MM.1S (cell line): Measurements from ENCODE around the gene SMCO1.
A peak's percentile ranks its signal among the peaks of the same experiment; 100 is the strongest.

Experiments
- DNase-seq: peaks from one replicate; pipeline ENCODE4 v3.0.0-alpha.2; 2015
- H2AFZ ChIP-seq: fragments of 300-600 bp; sonication (generic); 2 replicates; pipeline ENCODE4 v1.6.0; 2016; ENCODE audit warnings: antibody characterized with exemption, low read length
- H3F3A ChIP-seq: fragments of 300-600 bp; sonication (generic); 2 replicates; pipeline ENCODE4 v1.6.1; 2016; ENCODE audit warnings: mild to moderate bottlenecking, antibody characterized with exemption, low read length, moderate library complexity, mixed read lengths; ENCODE audit not compliant: insufficient read depth
- H3K27ac ChIP-seq: fragments of 300-600 bp; sonication (generic); 2 replicates; pipeline ENCODE4 v1.5.1; 2016; ENCODE audit warnings: mild to moderate bottlenecking, low read length
- H3K27me3 ChIP-seq: fragments of 300-600 bp; sonication (generic); replicated peaks from 2 replicates; pipeline ENCODE4 v1.6.0; 2016; ENCODE audit warnings: low read length; ENCODE audit not compliant: insufficient read depth
- H3K36me3 ChIP-seq: fragments of 300-600 bp; sonication (generic); replicated peaks from 2 replicates; pipeline ENCODE4 v1.6.1; 2016; ENCODE audit warnings: mild to moderate bottlenecking, low read length, mixed read lengths; ENCODE audit not compliant: insufficient read depth
- H3K4me1 ChIP-seq: fragments of 300-600 bp; sonication (generic); 2 replicates; pipeline ENCODE4 v1.6.1; 2016; ENCODE audit warnings: low read length, mixed read lengths
- H3K4me2 ChIP-seq: fragments of 300-600 bp; sonication (generic); 2 replicates; pipeline ENCODE4 v1.6.0; 2016; ENCODE audit warnings: low read depth, low read length
- H3K4me3 ChIP-seq: fragments of 300-600 bp; sonication (generic); 2 replicates; pipeline ENCODE4 v1.5.1; 2016; ENCODE audit warnings: low read length, mixed read lengths
- H3K79me2 ChIP-seq: fragments of 300-600 bp; sonication (generic); 2 replicates; pipeline ENCODE4 v1.6.1; 2016; ENCODE audit warnings: mixed run types, low read length, mixed read lengths
- H3K9ac ChIP-seq: fragments of 300-600 bp; sonication (generic); 2 replicates; pipeline ENCODE4 v1.6.1; 2016; ENCODE audit warnings: low read length, mixed read lengths
- H3K9me2 ChIP-seq: fragments of 300-600 bp; sonication (generic); replicated peaks from 2 replicates; pipeline ENCODE4 v1.6.1; 2016; ENCODE audit warnings: mild to moderate bottlenecking, low read length, mixed read lengths; ENCODE audit not compliant: insufficient read depth
- H3K9me3 ChIP-seq: fragments of 300-600 bp; sonication (generic); replicated peaks from 2 replicates; pipeline ENCODE4 v1.6.1; 2016; ENCODE audit warnings: mild to moderate bottlenecking, low read length, mixed read lengths; ENCODE audit not compliant: insufficient read depth
- H4K20me1 ChIP-seq: fragments of 300-600 bp; sonication (generic); 2 replicates; pipeline ENCODE4 v1.6.1; 2016; ENCODE audit warnings: mild to moderate bottlenecking, low read length, moderate library complexity, mixed read lengths; ENCODE audit not compliant: insufficient read depth
- CTCF ChIP-seq: fragments of 300-600 bp; sonication (generic); IDR thresholded peaks from 2 replicates; pipeline ENCODE4 v1.5.1; 2016; ENCODE audit warnings: antibody characterized with exemption, low read length, mixed read lengths
- EZH2 ChIP-seq: fragments of 300-600 bp; sonication (generic); optimal IDR thresholded peaks from 2 replicates; pipeline ENCODE3; 2017; ENCODE audit warnings: low read depth, mild to moderate bottlenecking, antibody characterized with exemption, low read length, mixed read lengths
- EZH2phosphoT487 ChIP-seq: fragments of 300-600 bp; sonication (generic); IDR thresholded peaks from 2 replicates; pipeline ENCODE4 v1.6.1; 2018; ENCODE audit warnings: antibody characterized with exemption, low read length

SMCO1 gene

GRCh38 chr3:196502775-196503195 lies 12.4 kb downstream of the SMCO1 start:
- H3K9ac ChIP-seq = peak overlapping the region; percentile 87
- H3K27me3 ChIP-seq = no peaks in the 10 kb centered on the region
- peak overlapping the region; percentile 93 for H3K4me2 ChIP-seq
- H3K9me3 ChIP-seq = no peaks in the 10 kb centered on the region
- H3K27ac ChIP-seq = peak overlapping the region; percentile 90
- no peak for TF ChIP-seq EZH2phosphoT487
- TF ChIP-seq CTCF = peak; percentile 12; the same call in 1 of the 2 replicates
- peak; percentile 75 for DNase-seq
- H3K36me3 ChIP-seq = no peaks in the 10 kb centered on the region
- H3K4me1 ChIP-seq = peaks cover 18% of the 10 kb centered on the region
- H4K20me1 ChIP-seq = peaks cover 28% of the 10 kb centered on the region
- peaks cover 55% of the 10 kb centered on the region for H3K79me2 ChIP-seq
- H3F3A ChIP-seq = peaks cover 38% of the 10 kb centered on the region
- peak overlapping the region; percentile 94 for H3K4me3 ChIP-seq
- peak overlapping the region; percentile 43 for H2AFZ ChIP-seq
- H3K9me2 ChIP-seq = no peaks in the 10 kb centered on the region

DNA sequence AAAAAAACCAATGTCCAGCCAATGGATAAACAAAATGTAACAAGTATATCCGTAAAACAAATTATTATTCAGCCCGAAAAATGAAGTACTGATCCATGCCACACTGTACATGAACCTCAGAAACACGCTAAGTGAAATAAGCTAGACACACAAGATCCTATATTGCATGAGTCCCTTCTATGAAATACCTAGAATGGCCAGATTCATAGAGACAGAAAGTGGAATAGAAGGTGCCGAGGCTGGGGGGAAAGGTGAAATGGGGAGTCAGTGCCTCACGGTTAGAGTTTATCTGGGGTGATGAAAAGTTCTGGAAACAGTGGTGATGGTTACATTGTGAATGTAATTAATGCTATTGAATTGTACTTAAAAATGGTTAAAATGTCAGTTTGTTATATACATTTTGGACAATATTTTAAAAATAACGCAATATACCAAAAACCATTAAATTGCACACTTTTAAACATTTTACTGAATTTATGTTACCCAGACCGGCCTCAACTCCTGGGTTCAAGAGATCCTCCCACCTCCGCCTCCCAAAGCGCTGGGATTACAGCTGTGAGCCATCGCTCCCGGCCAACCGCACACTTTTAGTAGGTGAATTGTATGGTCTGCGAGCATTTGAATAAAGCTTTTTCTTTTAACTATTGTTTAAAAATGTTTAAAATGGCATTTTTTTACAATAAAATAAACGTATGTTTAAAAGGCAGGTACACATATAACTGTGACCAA lies 13.7 kb downstream of the SMCO1 start:
- Histone ChIP-seq H3K9me2 (no peaks in the 10 kb centered on the region), H3F3A (peaks cover 38% of the 10 kb centered on the region), H3K9me3 (no peaks in the 10 kb centered on the region), H3K4me1 (peaks cover 18% of the 10 kb centered on the region), H3K27me3 (no peaks in the 10 kb centered on the region), H2AFZ (no peak overlapping the region), H3K4me3 (peak overlapping the region; percentile 94), H3K4me2 (peak overlapping the region; percentile 93), H3K9ac (peak overlapping the region; percentile 87), H4K20me1 (peaks cover 37% of the 10 kb centered on the region), H3K36me3 (no peaks in the 10 kb centered on the region), H3K27ac (peak overlapping the region; percentile 90; the same call in 1 of the 2 replicates), H3K79me2 (peaks cover 68% of the 10 kb centered on the region)
- peak; percentile 55 for DNase-seq
- TF ChIP-seq CTCF (no peak), EZH2phosphoT487 (no peak), EZH2 (no peak)

DNA sequence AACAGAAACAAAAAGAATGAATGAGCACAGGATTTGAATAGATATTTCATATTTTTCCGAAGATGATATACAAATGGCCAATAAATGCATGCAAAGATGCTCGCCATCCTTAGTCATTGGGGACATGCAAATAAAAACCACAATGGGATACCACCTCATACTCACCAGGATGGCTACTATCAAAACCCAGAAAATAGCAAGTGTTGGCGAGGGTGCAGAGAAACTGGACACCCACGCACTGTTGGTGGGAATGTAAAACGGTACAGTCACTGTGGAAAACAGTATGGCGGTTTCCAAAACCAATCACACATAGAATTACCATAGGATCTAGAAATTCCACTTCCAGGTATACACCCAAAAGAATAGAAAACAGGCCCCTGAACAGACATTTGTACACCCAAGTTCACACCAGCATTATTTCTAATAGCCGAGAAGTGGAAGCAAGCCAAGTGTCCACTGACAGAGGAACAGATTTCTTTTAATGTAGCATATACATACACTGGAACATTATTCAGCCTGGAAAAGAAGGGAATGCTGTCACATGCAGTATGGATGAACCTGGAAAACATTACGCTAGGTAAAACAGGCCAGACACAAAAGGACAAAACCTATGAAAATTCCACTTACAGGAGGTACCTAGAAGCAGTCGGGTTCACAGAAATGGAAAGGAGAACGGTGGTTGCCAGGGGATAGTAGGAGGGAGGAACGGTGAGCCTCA lies 15.2 kb downstream of the SMCO1 start:
- no peak for TF ChIP-seq CTCF
- no peak for TF ChIP-seq EZH2phosphoT487
- no peak for TF ChIP-seq EZH2
- Histone ChIP-seq H3F3A (peaks cover 35% of the 10 kb centered on the region), H3K36me3 (no peaks in the 10 kb centered on the region), H3K79me2 (peaks cover 83% of the 10 kb centered on the region), H3K9me2 (no peaks in the 10 kb centered on the region), H3K4me2 (peak overlapping the region; percentile 93), H3K9ac (peak overlapping the region; percentile 53), H3K27ac (no peak overlapping the region; the same call in 1 of the 2 replicates), H3K27me3 (no peaks in the 10 kb centered on the region), H2AFZ (no peak overlapping the region), H4K20me1 (peaks cover 48% of the 10 kb centered on the region), H3K4me1 (peaks cover 14% of the 10 kb centered on the region), H3K9me3 (no peaks in the 10 kb centered on the region), H3K4me3 (peak overlapping the region; percentile 94)
- no peak for DNase-seq
